Glutamatergic neuron (in vitro differentiated cells): ENCODE results near the gene OGG1. TPM values are rescaled to one million over a fixed set of nuclear protein-coding genes. Genes with fewer than 3 reads are reported as not detected.

Source experiments
- DNase-seq: peaks from one replicate; pipeline ENCODE4 v3.0.0; 2022
- H3K27ac Mint-ChIP-seq: one replicate; pipeline ENCODE4 v1.8.0; 2020; ENCODE audit warnings: mild to moderate bottlenecking, mixed read lengths, inconsistent platforms; ENCODE audit not compliant: unreplicated experiment
- H3K27me3 Mint-ChIP-seq: one replicate; pipeline ENCODE4 v1.8.0; 2020; ENCODE audit warnings: mild to moderate bottlenecking, moderate library complexity, mixed read lengths, inconsistent platforms; ENCODE audit not compliant: unreplicated experiment
- H3K36me3 Mint-ChIP-seq: one replicate; pipeline ENCODE4 v1.8.0; 2020; ENCODE audit warnings: mild to moderate bottlenecking, mixed read lengths, inconsistent platforms; ENCODE audit not compliant: unreplicated experiment
- H3K4me1 Mint-ChIP-seq: one replicate; pipeline ENCODE4 v1.8.0; 2020; ENCODE audit warnings: mild to moderate bottlenecking, low read depth, mixed read lengths, inconsistent platforms; ENCODE audit not compliant: unreplicated experiment
- H3K4me3 Mint-ChIP-seq: one replicate; pipeline ENCODE4 v1.8.0; 2020; ENCODE audit warnings: mild to moderate bottlenecking, mixed read lengths, inconsistent platforms; ENCODE audit not compliant: unreplicated experiment
- H3K9me3 Mint-ChIP-seq: one replicate; pipeline ENCODE4 v1.8.0; 2020; ENCODE audit warnings: mild to moderate bottlenecking, moderate library complexity, mixed read lengths, inconsistent platforms; ENCODE audit not compliant: unreplicated experiment
- total RNA-seq: library from RNA; stranded (reverse); fragmentation: NEBNext Ultra II Directional; extraction: Animal tissue kit (Norgen Biotek cat#: 25700); gene quantifications from one replicate; pipeline ENCODE4 v1.2.1, GENCODE V29; 2021; ENCODE audit not compliant: unreplicated experiment
- TF ChIP-seq, protein P1 (sequence below): fragments of 200-600 bp; sonication (generic); IDR thresholded peaks from one replicate; pipeline ENCODE4 v1.5.0; 2021; ENCODE audit not compliant: partially characterized antibody, unreplicated experiment

OGG1 gene
- total RNA-seq, 1 donor from 2014 or later: 76.5 TPM

DNA sequence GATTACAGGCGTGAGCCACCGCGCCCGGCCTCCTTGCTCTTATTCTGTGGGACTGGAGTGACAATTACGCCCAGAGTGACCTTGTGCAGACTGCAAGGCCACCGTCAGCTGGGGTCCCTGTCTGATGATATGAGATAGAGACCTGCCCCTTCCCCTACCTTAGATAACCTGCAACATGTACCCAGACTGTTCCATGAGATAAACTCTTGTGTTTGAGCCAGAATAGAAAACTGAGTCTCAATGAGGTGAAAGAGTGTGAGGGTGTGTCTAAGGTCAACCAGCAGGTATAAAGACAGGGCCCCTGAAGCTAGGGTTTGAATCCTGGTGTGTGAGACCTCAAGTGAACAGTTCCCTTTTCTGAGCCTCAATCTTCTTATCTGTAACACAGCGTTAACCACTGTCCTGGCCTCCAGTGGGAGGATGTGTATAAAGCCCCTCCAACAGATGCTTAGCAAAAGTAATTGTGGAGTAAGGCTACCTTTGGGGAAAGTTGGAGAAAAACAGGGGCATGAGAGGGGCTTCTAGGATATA is 36.5 kb downstream of the OGG1 start:
- Mint-ChIP-seq H3K4me3 (no peak overlapping the region), H3K9me3 (no peaks in the 10 kb centered on the region), H3K4me1 (peaks cover 4% of the 10 kb centered on the region), H3K36me3 (peaks cover 8% of the 10 kb centered on the region), H3K27ac (peak overlapping the region; percentile 38), H3K27me3 (peaks cover 2% of the 10 kb centered on the region)
- TF ChIP-seq, protein P1, sequence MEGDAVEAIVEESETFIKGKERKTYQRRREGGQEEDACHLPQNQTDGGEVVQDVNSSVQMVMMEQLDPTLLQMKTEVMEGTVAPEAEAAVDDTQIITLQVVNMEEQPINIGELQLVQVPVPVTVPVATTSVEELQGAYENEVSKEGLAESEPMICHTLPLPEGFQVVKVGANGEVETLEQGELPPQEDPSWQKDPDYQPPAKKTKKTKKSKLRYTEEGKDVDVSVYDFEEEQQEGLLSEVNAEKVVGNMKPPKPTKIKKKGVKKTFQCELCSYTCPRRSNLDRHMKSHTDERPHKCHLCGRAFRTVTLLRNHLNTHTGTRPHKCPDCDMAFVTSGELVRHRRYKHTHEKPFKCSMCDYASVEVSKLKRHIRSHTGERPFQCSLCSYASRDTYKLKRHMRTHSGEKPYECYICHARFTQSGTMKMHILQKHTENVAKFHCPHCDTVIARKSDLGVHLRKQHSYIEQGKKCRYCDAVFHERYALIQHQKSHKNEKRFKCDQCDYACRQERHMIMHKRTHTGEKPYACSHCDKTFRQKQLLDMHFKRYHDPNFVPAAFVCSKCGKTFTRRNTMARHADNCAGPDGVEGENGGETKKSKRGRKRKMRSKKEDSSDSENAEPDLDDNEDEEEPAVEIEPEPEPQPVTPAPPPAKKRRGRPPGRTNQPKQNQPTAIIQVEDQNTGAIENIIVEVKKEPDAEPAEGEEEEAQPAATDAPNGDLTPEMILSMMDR: no peak
- DNase-seq: no peak

DNA sequence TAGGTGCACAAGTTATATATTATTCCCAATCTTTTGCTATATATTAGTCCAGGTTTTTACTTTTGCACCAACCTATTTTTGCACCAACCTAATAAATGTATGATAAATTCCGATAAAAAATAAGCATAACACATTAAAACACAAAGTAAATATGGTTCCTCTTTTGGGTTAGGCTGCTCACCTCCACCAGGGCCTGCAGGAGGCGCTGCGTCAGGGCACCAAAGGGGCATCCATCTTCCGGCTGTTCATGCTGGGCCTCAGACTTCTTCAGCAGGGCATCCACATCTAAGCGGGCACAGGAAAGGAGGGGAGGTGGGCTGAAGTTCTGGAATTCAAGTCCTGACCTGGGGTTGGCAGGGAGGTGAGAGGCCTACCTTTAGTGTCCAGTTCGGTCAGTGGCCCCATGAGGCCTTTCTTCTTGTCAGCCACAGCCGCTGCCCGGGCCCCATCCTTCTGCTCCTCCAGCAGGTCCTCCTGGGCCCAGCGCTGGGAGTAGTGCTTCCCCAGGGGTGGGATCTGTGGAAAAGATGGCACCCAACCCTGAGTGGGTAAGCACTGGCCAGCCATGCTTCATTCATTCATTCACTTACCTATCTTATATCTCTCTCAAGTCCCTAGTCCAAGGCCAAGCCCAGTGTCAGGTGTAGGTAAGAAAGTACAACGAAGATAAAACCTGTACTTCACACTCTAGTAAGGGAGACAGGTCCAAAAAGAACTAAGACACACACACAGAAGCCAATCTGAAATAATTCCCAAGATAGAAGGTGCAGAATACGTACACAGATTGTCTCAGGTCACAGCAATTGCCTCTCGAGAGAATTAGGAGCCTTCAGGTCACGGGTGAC is 37.3 kb downstream of the OGG1 start:
- TF ChIP-seq, protein P1: peak; percentile 49
- peaks cover 8% of the 10 kb centered on the region for H3K36me3 Mint-ChIP-seq
- no peak for DNase-seq
- H3K4me1 Mint-ChIP-seq: peaks cover 6% of the 10 kb centered on the region
- H3K27me3 Mint-ChIP-seq: peaks cover 2% of the 10 kb centered on the region
- no peak overlapping the region for H3K4me3 Mint-ChIP-seq
- H3K9me3 Mint-ChIP-seq: peaks cover 3% of the 10 kb centered on the region
- peak overlapping the region; percentile 17 for H3K27ac Mint-ChIP-seq

DNA sequence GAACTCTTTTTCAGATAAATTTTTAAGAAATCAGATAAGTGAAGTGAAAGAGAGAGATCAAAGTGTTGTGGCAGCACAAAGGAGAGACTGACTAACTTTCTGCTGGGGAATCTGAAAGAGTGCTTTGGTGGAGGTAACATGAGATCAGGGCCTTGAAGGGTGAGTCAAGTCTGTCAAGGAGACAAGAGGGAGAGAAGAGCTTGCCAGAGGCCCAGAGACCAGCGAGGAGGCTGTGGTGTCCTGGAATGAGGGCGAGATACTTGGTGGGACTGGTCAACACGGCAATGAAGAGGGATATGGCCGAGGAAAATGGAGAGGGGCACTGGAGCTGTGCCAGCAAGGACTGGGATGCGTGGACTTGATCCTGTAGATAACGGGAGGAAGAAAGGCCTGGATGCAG is 38.0 kb downstream of the OGG1 start:
- DNase-seq: no peak
- Mint-ChIP-seq H3K9me3 (peaks cover 5% of the 10 kb centered on the region), H3K27me3 (peaks cover 2% of the 10 kb centered on the region), H3K4me1 (peaks cover 6% of the 10 kb centered on the region), H3K36me3 (peaks cover 8% of the 10 kb centered on the region), H3K27ac (no peak overlapping the region), H3K4me3 (peak overlapping the region; percentile 4)
- TF ChIP-seq, protein P1: no peak

GRCh38 chr3:9791127-9791526 is 41.4 kb downstream of the OGG1 start:
- no peak overlapping the region for H3K27ac Mint-ChIP-seq
- TF ChIP-seq, protein P1: no peak
- H3K27me3 Mint-ChIP-seq: peaks cover 11% of the 10 kb centered on the region
- H3K4me3 Mint-ChIP-seq: peak overlapping the region; percentile 97
- peaks cover 8% of the 10 kb centered on the region for H3K36me3 Mint-ChIP-seq
- H3K4me1 Mint-ChIP-seq: peaks cover 7% of the 10 kb centered on the region
- peaks cover 11% of the 10 kb centered on the region for H3K9me3 Mint-ChIP-seq
- no peak for DNase-seq

DNA sequence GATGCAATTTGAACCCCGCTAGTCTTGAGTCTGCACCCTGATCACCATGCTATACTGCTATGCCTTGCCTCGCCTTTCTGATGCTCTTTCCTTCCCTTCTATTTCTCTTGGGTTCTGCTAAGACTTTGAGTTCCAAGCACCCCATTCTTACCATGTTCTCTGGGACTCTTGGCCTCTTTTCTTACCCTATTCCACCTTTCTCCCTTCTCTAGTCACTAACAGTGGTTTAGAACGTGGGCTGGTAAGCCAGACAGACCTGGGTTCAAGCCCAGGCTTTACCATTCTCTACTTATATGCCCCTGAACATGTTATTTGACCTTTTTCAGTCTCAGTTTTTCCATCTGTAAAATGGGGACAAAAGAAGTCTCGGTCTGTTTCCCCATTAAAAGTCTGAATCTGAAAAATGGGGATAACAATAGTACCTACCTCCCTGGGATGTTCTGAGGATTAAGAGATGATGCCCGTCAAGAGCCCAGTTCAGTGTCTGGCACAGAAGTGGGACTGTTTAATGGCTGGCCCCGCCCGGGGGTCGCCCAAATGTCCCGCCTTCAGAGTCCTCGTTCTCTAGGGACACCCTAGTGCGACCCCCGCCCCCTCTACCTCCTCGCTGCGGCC is 42.1 kb downstream of the OGG1 start:
- Mint-ChIP-seq H3K27me3 (peaks cover 11% of the 10 kb centered on the region), H3K9me3 (peaks cover 11% of the 10 kb centered on the region), H3K36me3 (peaks cover 8% of the 10 kb centered on the region), H3K4me3 (peak overlapping the region; percentile 97), H3K4me1 (peaks cover 6% of the 10 kb centered on the region), H3K27ac (peak overlapping the region; percentile 56)
- DNase-seq: no peak
- TF ChIP-seq, protein P1: no peak
